PC-3 (cell line): ENCODE results near the gene DNAJC1. TPM values are rescaled to one million over a fixed set of nuclear protein-coding genes. Genes with fewer than 3 reads are reported as not detected.

Source experiments
- ATAC-seq: fragments of 200-7000 bp; cut with Tn5 transposase; 2 replicates; pipeline ENCODE4 v1.9.1; 2020; ENCODE audit warnings: mild to moderate bottlenecking, moderate library complexity
- BruUV-seq: library from RNA; stranded (reverse); fragments of 400-500 nt; replicated peaks from 2 replicates; lab custom pipeline; 2021; lab: Mats Ljungman, UMichigan
- CTCF ChIA-PET: fragments of 300-600 bp; sonication (Branson Sonifier 250); formaldehyde crosslinking; loops from one replicate; lab custom pipeline; 2022; ENCODE audit warnings: antibody characterized with exemption; lab: Charles Lee
- POLR2A ChIA-PET: fragments of 300-600 bp; sonication (Branson Sonifier 250); formaldehyde crosslinking; loops from one replicate; lab custom pipeline; 2022; ENCODE audit warnings: antibody characterized with exemption; ENCODE audit not compliant: unreplicated experiment; lab: Charles Lee
- DNase-seq: peaks from one replicate; pipeline ENCODE4 v3.0.0-alpha.2; 2015
- H2AFZ ChIP-seq: fragments of 300-600 bp; sonication (generic); 2 replicates; pipeline ENCODE4 v1.6.0; 2016; ENCODE audit warnings: antibody characterized with exemption, low read length
- H3F3A ChIP-seq: fragments of 300-600 bp; sonication (generic); one replicate; pipeline ENCODE4 v1.6.0; 2017; ENCODE audit warnings: antibody characterized with exemption, low read length, control low read depth, mild to moderate bottlenecking; ENCODE audit not compliant: unreplicated experiment
- H3K27ac ChIP-seq: fragments of 300-600 bp; sonication (generic); 2 replicates; pipeline ENCODE4 v1.5.1; 2016; ENCODE audit warnings: mild to moderate bottlenecking, low read length
- H3K27me3 ChIP-seq: fragments of 300-600 bp; sonication (generic); 2 replicates; pipeline ENCODE4 v1.6.1; 2016; ENCODE audit warnings: low read length, mixed read lengths
- H3K36me3 ChIP-seq: fragments of 300-600 bp; sonication (generic); 2 replicates; pipeline ENCODE4 v1.6.1; 2016; ENCODE audit warnings: low read depth, mixed run types, low read length, mixed read lengths
- H3K4me1 ChIP-seq: fragments of 300-600 bp; sonication (generic); 2 replicates; pipeline ENCODE4 v1.5.1; 2016; ENCODE audit warnings: low read length; ENCODE audit not compliant: insufficient read depth
- H3K4me2 ChIP-seq: fragments of 300-600 bp; sonication (generic); 2 replicates; pipeline ENCODE4 v1.6.0; 2016; ENCODE audit warnings: low read length
- H3K4me3 ChIP-seq: fragments of 300-600 bp; sonication (generic); 2 replicates; pipeline ENCODE4 v1.5.1; 2016; ENCODE audit warnings: mild to moderate bottlenecking, low read length, mixed read lengths
- H3K79me2 ChIP-seq: fragments of 300-600 bp; sonication (generic); 2 replicates; pipeline ENCODE4 v1.6.1; 2017; ENCODE audit warnings: low read length, mixed read lengths
- H3K9ac ChIP-seq: fragments of 300-600 bp; sonication (generic); 2 replicates; pipeline ENCODE4 v1.6.0; 2016; ENCODE audit warnings: mild to moderate bottlenecking, low read length
- H3K9me2 ChIP-seq: fragments of 300-600 bp; sonication (generic); replicated peaks from 2 replicates; pipeline ENCODE4 v1.6.1; 2016; ENCODE audit warnings: mixed run types, low read length, mixed read lengths
- H3K9me3 ChIP-seq: fragments of 300-600 bp; sonication (generic); 2 replicates; pipeline ENCODE4 v1.6.1; 2016; ENCODE audit warnings: low read length, mixed read lengths
- H4K20me1 ChIP-seq: fragments of 300-600 bp; sonication (generic); 2 replicates; pipeline ENCODE4 v1.6.1; 2016; ENCODE audit warnings: low read length, mixed read lengths
- EZH2 ChIP-seq: fragments of 300-600 bp; sonication (generic); IDR thresholded peaks from one replicate; pipeline ENCODE4 v1.6.1; 2017; ENCODE audit warnings: antibody characterized with exemption, mild to moderate bottlenecking, low read length; ENCODE audit not compliant: unreplicated experiment
- EZH2phosphoT487 ChIP-seq: fragments of 300-600 bp; sonication (generic); IDR thresholded peaks from 2 replicates; pipeline ENCODE4 v1.6.1; 2018; ENCODE audit warnings: mild to moderate bottlenecking, antibody characterized with exemption, low read length, borderline replicate concordance
- intact Hi-C: fragments of 100-400 bp; cut with micrococcal nuclease; formaldehyde crosslinking; loops from 2 replicates; pipeline ENCODE4 v1.9.0; 2023
- total RNA-seq: library from RNA; depleted of rRNA; stranded (reverse); fragments of >200 nt; gene quantifications from 2 replicates; pipeline ENCODE4 v1.2.3, GENCODE V29; 2014
- TF ChIP-seq, protein P1 (sequence below): fragments of 300-600 bp; sonication (generic); conservative IDR thresholded peaks from 2 replicates; pipeline ENCODE4 v1.5.1; 2017; ENCODE audit warnings: antibody characterized with exemption, low read depth, mild to moderate bottlenecking, low read length

The DNAJC1 gene
- total RNA-seq, 1 experiment from 2014 or later = 53.4 TPM

DNA sequence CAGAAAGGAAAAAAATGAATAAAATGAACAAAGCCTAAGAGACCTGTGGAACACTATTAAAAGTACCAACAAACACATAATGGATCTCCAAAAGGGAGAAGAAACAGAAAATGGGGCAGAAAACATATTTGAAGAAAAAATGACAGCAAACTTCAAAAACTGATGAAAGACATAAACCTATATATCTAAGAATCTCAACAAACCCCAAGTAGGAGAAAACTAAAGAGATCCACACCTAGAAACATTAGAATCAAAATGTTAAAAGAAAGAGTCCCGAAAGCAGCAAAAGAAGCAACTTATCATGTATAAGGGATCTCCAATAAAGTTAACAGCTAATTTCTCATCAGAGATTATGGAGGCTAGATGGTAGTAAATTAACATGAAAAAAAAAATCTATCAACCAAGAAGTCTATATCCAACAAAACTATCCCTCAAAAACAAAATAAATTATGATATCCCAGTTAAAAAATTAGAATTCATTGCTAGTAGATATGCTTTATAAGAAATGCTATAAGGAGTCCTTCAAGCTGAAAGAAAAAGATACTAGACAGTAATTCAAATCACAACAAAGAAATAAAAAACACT, 68.0 kb downstream of the DNAJC1 start:
- Histone ChIP-seq H3K9ac (no peak overlapping the region), H4K20me1 (no peaks in the 10 kb centered on the region), H3K27ac (no peak overlapping the region), H3K4me2 (no peak overlapping the region), H3K4me1 (no peaks in the 10 kb centered on the region), H3K36me3 (peaks cover 25% of the 10 kb centered on the region), H3K79me2 (peaks cover 84% of the 10 kb centered on the region), H2AFZ (no peak overlapping the region), H3K9me3 (peaks cover 7% of the 10 kb centered on the region; the same call in 1 of the 2 replicates), H3K4me3 (no peak overlapping the region), H3F3A (no peaks in the 10 kb centered on the region), H3K9me2 (no peaks in the 10 kb centered on the region), H3K27me3 (no peaks in the 10 kb centered on the region)
- ChIA-PET CTCF (no interaction called here), POLR2A (no interaction called here)
- no peak for ATAC-seq
- TF ChIP-seq EZH2phosphoT487 (no peak), EZH2 (no peak)
- TF ChIP-seq, protein P1, sequence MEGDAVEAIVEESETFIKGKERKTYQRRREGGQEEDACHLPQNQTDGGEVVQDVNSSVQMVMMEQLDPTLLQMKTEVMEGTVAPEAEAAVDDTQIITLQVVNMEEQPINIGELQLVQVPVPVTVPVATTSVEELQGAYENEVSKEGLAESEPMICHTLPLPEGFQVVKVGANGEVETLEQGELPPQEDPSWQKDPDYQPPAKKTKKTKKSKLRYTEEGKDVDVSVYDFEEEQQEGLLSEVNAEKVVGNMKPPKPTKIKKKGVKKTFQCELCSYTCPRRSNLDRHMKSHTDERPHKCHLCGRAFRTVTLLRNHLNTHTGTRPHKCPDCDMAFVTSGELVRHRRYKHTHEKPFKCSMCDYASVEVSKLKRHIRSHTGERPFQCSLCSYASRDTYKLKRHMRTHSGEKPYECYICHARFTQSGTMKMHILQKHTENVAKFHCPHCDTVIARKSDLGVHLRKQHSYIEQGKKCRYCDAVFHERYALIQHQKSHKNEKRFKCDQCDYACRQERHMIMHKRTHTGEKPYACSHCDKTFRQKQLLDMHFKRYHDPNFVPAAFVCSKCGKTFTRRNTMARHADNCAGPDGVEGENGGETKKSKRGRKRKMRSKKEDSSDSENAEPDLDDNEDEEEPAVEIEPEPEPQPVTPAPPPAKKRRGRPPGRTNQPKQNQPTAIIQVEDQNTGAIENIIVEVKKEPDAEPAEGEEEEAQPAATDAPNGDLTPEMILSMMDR = no peak
- no peak for DNase-seq
- no TSS peak for BruUV-seq
- intact Hi-C loops = no loop called here

DNA sequence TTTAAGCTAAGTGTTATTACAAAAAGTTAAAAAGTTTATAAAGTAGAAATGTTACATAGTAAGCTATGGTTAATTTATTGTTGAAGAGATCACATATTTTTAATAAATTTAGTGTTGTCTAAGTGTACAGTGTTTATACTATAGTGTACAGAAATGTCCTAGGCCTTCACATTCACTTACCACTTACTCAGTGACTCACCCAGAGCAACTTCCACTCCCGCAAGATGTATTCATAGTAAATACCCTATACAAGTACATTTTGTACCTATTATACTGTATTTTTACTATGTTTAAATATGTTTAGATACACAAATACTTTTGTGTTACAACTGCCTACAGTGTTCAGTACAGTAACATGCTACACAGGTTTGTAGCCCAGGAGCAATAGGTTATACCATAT, 69.2 kb downstream of the DNAJC1 start:
- H3K4me3 ChIP-seq = no peak overlapping the region
- H3K9me3 ChIP-seq = peaks cover 7% of the 10 kb centered on the region; the same call in 1 of the 2 replicates
- no peak overlapping the region for H2AFZ ChIP-seq
- H3K9me2 ChIP-seq = no peaks in the 10 kb centered on the region
- TF ChIP-seq EZH2 (no peak), EZH2phosphoT487 (no peak)
- TF ChIP-seq, protein P1 = no peak
- ATAC-seq (no peak), DNase-seq (no peak)
- H3K4me1 ChIP-seq = no peaks in the 10 kb centered on the region; the same call in 1 of the 2 replicates
- no peak overlapping the region for H3K4me2 ChIP-seq
- CTCF ChIA-PET = no interaction called here
- no peaks in the 10 kb centered on the region for H3K27me3 ChIP-seq
- BruUV-seq = no TSS peak
- no peaks in the 10 kb centered on the region for H3F3A ChIP-seq
- POLR2A ChIA-PET = interaction anchor here (0.7 kb wide), 1 partner anchor 9 kb away, joined by 7 read pairs; no protein-coding TSS in a partner anchor
- intact Hi-C loops = no loop called here
- H3K9ac ChIP-seq = no peak overlapping the region
- peaks cover 25% of the 10 kb centered on the region for H3K36me3 ChIP-seq
- H3K79me2 ChIP-seq = peaks cover 86% of the 10 kb centered on the region
- H4K20me1 ChIP-seq = no peaks in the 10 kb centered on the region; the same call in 1 of the 2 replicates
- no peak overlapping the region for H3K27ac ChIP-seq

DNA sequence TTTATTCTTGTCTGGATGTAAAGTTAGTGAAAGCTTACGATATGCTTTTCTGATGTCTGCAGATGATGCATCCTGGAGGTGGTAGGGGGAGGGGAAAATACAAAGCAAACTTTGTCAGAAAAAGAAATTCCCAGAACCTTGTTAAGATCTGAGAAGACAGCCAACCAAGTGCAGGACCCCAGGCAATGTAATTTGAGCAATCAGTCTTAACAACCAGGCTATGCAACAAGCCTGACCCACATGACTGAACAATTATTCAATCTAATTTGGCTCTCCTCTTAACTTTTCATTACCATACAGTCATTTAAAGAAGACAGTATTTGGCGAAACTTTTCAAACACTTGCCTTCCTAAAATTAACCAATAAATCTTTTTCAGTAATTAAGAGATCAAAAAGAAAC, 74.5 kb downstream of the DNAJC1 start:
- no peaks in the 10 kb centered on the region for H3K9me3 ChIP-seq
- ChIA-PET POLR2A (no interaction called here), CTCF (no interaction called here)
- no peaks in the 10 kb centered on the region for H3K27me3 ChIP-seq
- intact Hi-C loops = no loop called here
- H3K79me2 ChIP-seq = peaks cover 60% of the 10 kb centered on the region
- no peak for ATAC-seq
- no peaks in the 10 kb centered on the region for H3K9me2 ChIP-seq
- no peak overlapping the region for H3K27ac ChIP-seq
- H3K4me3 ChIP-seq = no peak overlapping the region
- peak; percentile 40 for DNase-seq
- H3K36me3 ChIP-seq = no peaks in the 10 kb centered on the region
- BruUV-seq = no TSS peak
- H3K4me2 ChIP-seq = no peak overlapping the region
- H4K20me1 ChIP-seq = peaks cover 3% of the 10 kb centered on the region; the same call in 1 of the 2 replicates
- H3K9ac ChIP-seq = no peak overlapping the region
- H2AFZ ChIP-seq = no peak overlapping the region
- peaks cover 19% of the 10 kb centered on the region for H3K4me1 ChIP-seq
- TF ChIP-seq EZH2 = no peak
- TF ChIP-seq, protein P1 = no peak
- no peak for TF ChIP-seq EZH2phosphoT487
- H3F3A ChIP-seq = no peaks in the 10 kb centered on the region
